K562 (cell line): Measurements from ENCODE around the gene ATP5MG. TPM values are rescaled to one million over a fixed set of nuclear protein-coding genes. Genes with fewer than 3 reads are reported as not detected.

Source experiments
- ATAC-seq: fragments of 200-7000 bp; cut with Tn5 transposase; 3 replicates; pipeline ENCODE4 v1.9.1; 2020; ENCODE audit warnings: moderate library complexity
- BruUV-seq: library from RNA; stranded (reverse); fragments of 400-500 nt; replicated peaks from 2 replicates; lab custom pipeline; 2021; lab: Mats Ljungman, UMichigan
- CTCF ChIA-PET: fragments of 300-600 bp; formaldehyde crosslinking; extraction: SDS; loops from one replicate; lab custom pipeline; 2021; ENCODE audit warnings: low intra/inter-chr PET ratio; lab: Yijun Ruan, JAX
- POLR2A ChIA-PET: fragments of 300-600, 350-650 bp; sonication (Branson Sonifier 250); formaldehyde crosslinking; extraction: SDS; loops from one replicate; lab custom pipeline; 2021; ENCODE audit warnings: antibody characterized with exemption, inconsistent platforms; lab: Yijun Ruan, JAX
- DNase-seq, 4 experiments: peaks; one replicate each; pipeline versions ENCODE4 v3.0.0 to v3.0.0-alpha.2; 2011 to 2018; ENCODE audit warnings: low spot score in 3 of 4, mixed read lengths in 3 of 4; ENCODE audit errors: extremely low read depth in 1 of 4
- FAIRE-seq: peaks from 2 replicates; lab custom pipeline; 2011; peaks lifted over from hg19 to GRCh38; lab: Jason Lieb, UNC
- H2AFZ ChIP-seq: 2 replicates; pipeline ENCODE4 v1.6.0; 2011; ENCODE audit warnings: low read depth, low read length, control low read depth, inconsistent platforms
- H3K27ac ChIP-seq: fragments of 200-600 bp; 3 replicates; pipeline ENCODE4 v1.8.0; 2011; ENCODE audit warnings: low read depth, mild to moderate bottlenecking, control low read depth, inconsistent platforms, low read length, moderate library complexity, mixed read lengths; ENCODE audit errors: extremely low read depth
- H3K27me3 ChIP-seq, 2 experiments: fragments of 300-600 bp in 1 of 2; 2 replicates in 1 of 2; 3 replicates in 1 of 2; pipeline versions ENCODE4 v1.6.0 to v1.8.0; 2011; ENCODE audit warnings: inconsistent platforms in 2 of 2, low read length in 2 of 2, mild to moderate bottlenecking in 1 of 2, mixed read lengths in 1 of 2, moderate library complexity in 1 of 2; ENCODE audit not compliant: control insufficient read depth in 2 of 2, insufficient read depth in 2 of 2
- H3K36me3 ChIP-seq: fragments of 300-600 bp; 3 replicates; pipeline ENCODE4 v1.8.0; 2011; ENCODE audit warnings: mild to moderate bottlenecking, low read length, inconsistent platforms; ENCODE audit not compliant: control insufficient read depth, insufficient read depth
- H3K4me1 ChIP-seq, 2 experiments: fragments of 200-600 bp in 1 of 2; replicated peaks in 1 of 2; 2 replicates in 1 of 2; 3 replicates in 1 of 2; pipeline versions ENCODE4 v1.5.1 to v1.8.0; 2011; ENCODE audit warnings: inconsistent platforms in 2 of 2, low read length in 2 of 2, mild to moderate bottlenecking in 1 of 2, mixed read lengths in 1 of 2, moderate library complexity in 1 of 2; ENCODE audit not compliant: control insufficient read depth in 2 of 2, insufficient read depth in 2 of 2
- H3K4me2 ChIP-seq: 2 replicates; pipeline ENCODE4 v1.6.1; 2011; ENCODE audit warnings: low read length, control low read depth, inconsistent platforms, mixed read lengths; ENCODE audit not compliant: insufficient read depth
- H3K4me3 ChIP-seq: fragments of 200-600 bp; sonication (generic), shearing (Covaris generic); 2 replicates; pipeline ENCODE4 v1.5.1; 2016; ENCODE audit warnings: control low read depth, inconsistent platforms
- H3K79me2 ChIP-seq: fragments of 200-600 bp; 3 replicates; pipeline ENCODE4 v1.8.0; 2011; ENCODE audit warnings: low read length, inconsistent platforms; ENCODE audit not compliant: control insufficient read depth, insufficient read depth
- H3K9ac ChIP-seq, 2 experiments: 2 replicates each; pipeline versions ENCODE4 v1.6.0 to v1.6.1; 2011; ENCODE audit warnings: low read depth in 2 of 2, low read length in 2 of 2, control low read depth in 1 of 2, inconsistent platforms in 1 of 2, mild to moderate bottlenecking in 1 of 2, mixed read lengths in 1 of 2; ENCODE audit not compliant: insufficient read depth in 1 of 2
- H3K9me1 ChIP-seq: one replicate; pipeline ENCODE4 v1.6.0; 2011; ENCODE audit warnings: inconsistent platforms, mild to moderate bottlenecking, low read length, moderate library complexity; ENCODE audit not compliant: control insufficient read depth, insufficient read depth
- H3K9me3 ChIP-seq: replicated peaks from 2 replicates; pipeline ENCODE4 v1.5.1; 2011; ENCODE audit warnings: low read depth, low read length, inconsistent platforms; ENCODE audit not compliant: control insufficient read depth, insufficient read depth
- H4K20me1 ChIP-seq: replicated peaks from 2 replicates; pipeline ENCODE4 v1.6.1; 2011; ENCODE audit warnings: low read length, inconsistent platforms, mixed read lengths; ENCODE audit not compliant: control insufficient read depth, insufficient read depth
- ATF4 ChIP-seq: fragments of 450-650 bp; formaldehyde crosslinking; IDR thresholded peaks from 2 replicates; pipeline ENCODE4 v1.4.0; 2022; ENCODE audit warnings: mild to moderate bottlenecking, moderate library complexity
- EP300 ChIP-seq: IDR thresholded peaks from 2 replicates; pipeline ENCODE4 v1.6.1; 2012; ENCODE audit warnings: low read length, improper control_type of control experiment
- ETV1 ChIP-seq: fragments of 450-650 bp; conservative IDR thresholded peaks from 2 replicates; pipeline ENCODE4 v1.6.1; 2016; ENCODE audit warnings: missing genetic modification characterization, control low read depth, low read depth, missing compliant biosample characterization
- NR2C1 ChIP-seq, 2 experiments: fragments of 450-650 bp; IDR thresholded peaks; 2 replicates each; pipeline ENCODE4 v1.6.1; 2017; ENCODE audit warnings: mild to moderate bottlenecking in 2 of 2, antibody characterized with exemption in 1 of 2, inconsistent platforms in 1 of 2, missing compliant biosample characterization in 1 of 2, missing genetic modification characterization in 1 of 2
- RFX1 ChIP-seq: fragments of 450-650 bp; IDR thresholded peaks from 2 replicates; pipeline ENCODE4 v1.6.1; 2016; ENCODE audit warnings: mild to moderate bottlenecking, moderate library complexity
- ZNF655 ChIP-seq: fragments of 250-450 bp; sonication (Bioruptor Pico); IDR thresholded peaks from 2 replicates; pipeline ENCODE4 v1.5.0; 2021
- WGBS: fragments of 100-300 bp; shearing (Covaris generic); methylation state at CpG from one replicate; pipeline ENCODE4 v1.1.6; 2016; ENCODE audit warnings: low coverage, mixed read lengths; ENCODE audit not compliant: insufficient coverage; ENCODE audit errors: missing lambda C conversion rate; 5-methylcytosine and 5-hydroxymethylcytosine counted together
- in situ Hi-C: fragments of 300-500 bp; cut with MboI; formaldehyde crosslinking; loops from 4 replicates; pipeline ENCODE4 v1.15.0; 2018; ENCODE audit warnings: inconsistent platforms, mixed read lengths
- intact Hi-C: fragments of 100-400 bp; cut with micrococcal nuclease; formaldehyde crosslinking; loops from 2 replicates; pipeline ENCODE4 v1.14.2; 2022
- polyA plus RNA-seq, 8 experiments: library from polyadenylated mRNA; depleted of rRNA in 4 of 8; stranded (reverse) in 5 of 8; unstranded in 3 of 8; fragments of >200 nt; fragmentation: Nextera tagmentation in 2 of 8; fragmentation: Illumina TruSeq in 1 of 8; extraction: Ambion mirVana in 2 of 8; extraction: Trizol in 1 of 8; gene quantifications; 2 replicates each; pipeline versions ENCODE4 v1.2.1 to v1.2.3, GENCODE V29; 2011 to 2014; ENCODE audit warnings: inconsistent platforms in 1 of 8, missing spikeins in 1 of 8
- total RNA-seq, 7 experiments: library from RNA; depleted of rRNA in 6 of 7; stranded (reverse); fragments of >200 nt in 6 of 7; fragmentation: Illumina TruSeq in 2 of 7; extraction: Trizol in 2 of 7; gene quantifications; 2 replicates each; pipeline versions ENCODE4 v1.2.1 to v1.2.3, GENCODE V29; 2011 to 2021; ENCODE audit warnings: low replicate concordance in 1 of 7

ATP5MG gene
- total and polyA plus RNA-seq, 9 of the 15 experiments (the other 6 are each of a cell fraction or from before 2014, with no cell fraction given) = 301 to 2,138 (median 434) TPM

DNA sequence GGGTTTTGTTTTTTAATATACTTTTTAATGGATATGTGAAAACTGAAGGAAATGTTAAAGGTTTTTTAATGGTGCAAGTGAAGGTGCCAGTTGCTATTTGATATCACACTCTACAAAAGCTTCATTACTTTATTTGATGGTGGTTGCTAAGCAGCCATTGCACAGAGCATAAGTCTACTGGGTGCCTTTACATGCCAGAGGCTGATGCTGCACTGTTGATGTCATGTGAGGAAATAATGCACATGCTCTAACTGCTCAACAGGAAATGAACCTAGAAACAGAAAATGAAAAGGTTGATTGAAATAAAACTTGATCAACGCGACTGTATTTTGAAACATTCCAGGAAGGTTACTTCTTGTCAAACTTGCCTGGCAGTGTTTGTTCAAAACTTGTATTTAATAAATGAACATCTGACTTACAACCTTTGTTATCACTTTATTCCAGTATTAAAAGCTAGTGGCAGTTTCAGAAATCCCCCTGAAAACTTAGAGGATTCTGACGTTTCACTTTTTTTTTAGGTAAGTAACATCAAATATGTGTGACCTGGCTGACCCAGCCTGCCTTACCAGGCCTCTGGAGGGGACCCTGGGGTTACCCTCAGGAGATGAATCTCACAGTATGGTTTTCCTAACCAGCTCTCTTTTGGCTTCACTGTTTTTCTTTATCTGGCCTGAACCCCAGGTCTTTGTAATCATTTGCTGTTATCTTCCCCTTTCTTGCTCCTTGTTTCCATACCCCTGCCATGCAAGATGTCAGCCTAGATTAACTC, 2.4 kb upstream of the ATP5MG start:
- ATAC-seq (no peak), DNase-seq (no peak), FAIRE-seq (no peak)
- no peak for TF ChIP-seq ZNF655 (CRISPR knock-in tag)
- no peak for TF ChIP-seq NR2C1 (IDR thresholded peaks at IDR 0.05)
- peak; percentile 8; the same call in 1 of the 2 replicates for TF ChIP-seq NR2C1 (tag; IDR thresholded peaks at IDR 0.05)
- no peak for TF ChIP-seq ATF4
- TF ChIP-seq EP300 = 0 out of 2 replicates have a peak, but pooled peaks have one; percentile 14
- peak; percentile 42; the same call in 1 of the 2 replicates for TF ChIP-seq ETV1 (tag)
- peak; percentile 35 for TF ChIP-seq RFX1
- Histone ChIP-seq H3K36me3 (peaks cover 43% of the 10 kb centered on the region; the same call in 2 of the 3 replicates), H3K9ac (peak overlapping the region in 1 of 2 experiments; percentile 53; a peak in 1 of 4 replicates), H3K4me2 (no peak overlapping the region), H3K9me3 (no peaks in the 10 kb centered on the region), H3K4me1 (peaks cover 15 to 17% of the 10 kb centered on the region in 2 experiments; a peak in 3 of 5 replicates), H3K4me3 (no peak overlapping the region), H3K27ac (peak overlapping the region; percentile 22; the same call in 1 of the 3 replicates), H3K79me2 (peaks cover 38% of the 10 kb centered on the region), H3K9me1 (no peaks in the 10 kb centered on the region), H3K27me3 (no peaks in the 10 kb centered on the region), H2AFZ (no peak overlapping the region), H4K20me1 (0 out of 2 replicates have a peak, but pooled peaks cover 7% of the 10 kb centered on the region)
- WGBS = 49% methylated on average over 3 of the region's 3 CpGs
- in situ Hi-C loops = no loop called here
- BruUV-seq = no TSS peak
- ChIA-PET POLR2A (interaction anchor here (0.6 to 1.9 kb wide), 4 partner anchors 13 to 93 kb away, joined by 3 to 8 read pairs (median 3); no protein-coding TSS in a partner anchor), CTCF (no interaction called here)
- intact Hi-C loops = no loop called here
